CD4-positive, alpha-beta T cell (primary cell): ENCODE data around the gene LNX1. TPM values are rescaled to one million over a fixed set of nuclear protein-coding genes. Genes with fewer than 3 reads are reported as not detected.

Source experiments
- ATAC-seq: fragments of 200-7000 bp; cut with Tn5 transposase; one replicate; pipeline ENCODE4 v1.10.0; 2022; ENCODE audit warnings: mild to moderate bottlenecking; ENCODE audit not compliant: poor library complexity
- CTCF ChIA-PET: fragments of 350-600 bp; sonication (Branson Sonifier 250); formaldehyde crosslinking; loops from one replicate; lab custom pipeline; 2021; ENCODE audit warnings: antibody characterized with exemption, inconsistent platforms; lab: Charles Lee
- POLR2A ChIA-PET: fragments of 350-600 bp; sonication (Branson Sonifier 250); formaldehyde crosslinking; loops from one replicate; lab custom pipeline; 2021; ENCODE audit warnings: antibody characterized with exemption, inconsistent platforms; lab: Charles Lee
- DNase-seq, 14 experiments: peaks; one replicate each; pipeline ENCODE4 v3.0.0-alpha.2; 2013 to 2020; ENCODE audit warnings: mixed read lengths in 2 of 14
- H3K27ac ChIP-seq, 2 donors: one replicate each; pipeline versions ENCODE4 v1.5.1 to v1.7.0; 2013; ENCODE audit warnings: low read length in 2 of 2, low read depth in 1 of 2, mild to moderate bottlenecking in 1 of 2
- H3K27me3 ChIP-seq, 2 experiments: 1 replicate in 1 of 2; 2 replicates in 1 of 2; pipeline versions ENCODE4 v1.6.1 to v1.7.0; 2013; ENCODE audit warnings: low read length in 2 of 2, control low read depth in 1 of 2, mild to moderate bottlenecking in 1 of 2, moderate library complexity in 1 of 2; ENCODE audit not compliant: insufficient read depth in 2 of 2, control insufficient read depth in 1 of 2
- H3K36me3 ChIP-seq: one replicate; pipeline ENCODE4 v1.6.1; 2013; ENCODE audit warnings: low read length, control low read depth; ENCODE audit not compliant: insufficient read depth
- H3K4me1 ChIP-seq: one replicate; pipeline ENCODE4 v1.6.1; 2013; ENCODE audit warnings: low read length, control low read depth; ENCODE audit not compliant: insufficient read depth
- H3K4me3 ChIP-seq: one replicate; pipeline ENCODE4 v1.5.1; 2013; ENCODE audit warnings: mild to moderate bottlenecking, low read length, moderate library complexity
- H3K9me3 ChIP-seq, 2 experiments: 1 replicate in 1 of 2; 2 replicates in 1 of 2; pipeline versions ENCODE4 v1.6.1 to v1.7.0; 2013; ENCODE audit warnings: low read length in 2 of 2, mild to moderate bottlenecking in 2 of 2, control low read depth in 1 of 2, moderate library complexity in 1 of 2; ENCODE audit not compliant: control insufficient read depth in 1 of 2, insufficient read depth in 1 of 2
- H3K27ac Mint-ChIP-seq: one replicate; pipeline ENCODE4 v1.8.0; 2020; ENCODE audit warnings: mixed read lengths
- H3K27me3 Mint-ChIP-seq: one replicate; pipeline ENCODE4 v1.8.0; 2021; ENCODE audit warnings: mixed read lengths
- H3K36me3 Mint-ChIP-seq: one replicate; pipeline ENCODE4 v1.8.0; 2021; ENCODE audit warnings: low read depth, mixed read lengths
- H3K4me1 Mint-ChIP-seq: one replicate; pipeline ENCODE4 v1.8.0; 2021; ENCODE audit warnings: low read depth, mixed read lengths
- H3K4me3 Mint-ChIP-seq: one replicate; pipeline ENCODE4 v1.8.0; 2020; ENCODE audit warnings: mild to moderate bottlenecking, mixed read lengths
- H3K9me3 Mint-ChIP-seq: one replicate; pipeline ENCODE4 v1.8.0; 2020; ENCODE audit warnings: mixed read lengths
- CTCF ChIP-seq: fragments of 200-600 bp; IDR thresholded peaks from one replicate; pipeline ENCODE4 v1.8.0; 2022; ENCODE audit warnings: antibody characterized with exemption, mild to moderate bottlenecking
- intact Hi-C, 2 experiments: fragments of 100-400 bp; cut with DNase I in 1 of 2; cut with micrococcal nuclease in 1 of 2; formaldehyde crosslinking; loops; one replicate each; pipeline versions ENCODE4 v1.15.1 to v1.9.0; 2023 to 2025; cut with DNase I, micrococcal nuclease
- total RNA-seq, 174 experiments: library from RNA in 2 of 174; stranded (reverse) in 2 of 174; gene quantifications; one replicate each; pipeline ENCODE4 v1.2.3 and lab custom pipeline; 2021 to 2026

The LNX1 gene
- total RNA-seq, 2 experiments from 2014 or later: not detected

- POLR2A ChIA-PET: no interaction called here
- no peaks in the 10 kb centered on the region for H3K9me3 ChIP-seq
- DNase-seq (no peak), ATAC-seq (no peak)
- H3K27me3 Mint-ChIP-seq: peaks cover 22% of the 10 kb centered on the region
- no peaks in the 10 kb centered on the region for H3K9me3 Mint-ChIP-seq
- H3K4me3 Mint-ChIP-seq: no peak overlapping the region
- no peaks in the 10 kb centered on the region for H3K27me3 ChIP-seq
- intact Hi-C loops: no loop called here
- H3K4me1 Mint-ChIP-seq: no peaks in the 10 kb centered on the region
- H3K36me3 ChIP-seq: no peaks in the 10 kb centered on the region
- H3K4me1 ChIP-seq: no peaks in the 10 kb centered on the region
- H3K4me3 ChIP-seq: no peak overlapping the region
- CTCF ChIA-PET: no interaction called here
- no peak overlapping the region for H3K27ac ChIP-seq
- TF ChIP-seq CTCF: no peak
- no peak overlapping the region for H3K27ac Mint-ChIP-seq
- H3K36me3 Mint-ChIP-seq: no peaks in the 10 kb centered on the region
Observed at GRCh38 chr4:53535567-53535966, 55.7 kb downstream of the LNX1 start.

GRCh38 chr4:53534684-53535083 lies 56.6 kb downstream of the LNX1 start:
- H3K4me3 Mint-ChIP-seq: no peak overlapping the region
- Histone ChIP-seq H3K36me3 (no peaks in the 10 kb centered on the region), H3K27ac (no peak overlapping the region), H3K27me3 (no peaks in the 10 kb centered on the region), H3K4me3 (no peak overlapping the region), H3K9me3 (no peaks in the 10 kb centered on the region), H3K4me1 (no peaks in the 10 kb centered on the region)
- ChIA-PET CTCF (no interaction called here), POLR2A (no interaction called here)
- H3K4me1 Mint-ChIP-seq: no peaks in the 10 kb centered on the region
- ATAC-seq: no peak
- TF ChIP-seq CTCF: no peak
- H3K36me3 Mint-ChIP-seq: no peaks in the 10 kb centered on the region
- H3K9me3 Mint-ChIP-seq: no peaks in the 10 kb centered on the region
- intact Hi-C loops: no loop called here
- H3K27ac Mint-ChIP-seq: no peak overlapping the region
- DNase-seq: no peak
- peaks cover 22% of the 10 kb centered on the region for H3K27me3 Mint-ChIP-seq

GRCh38 chr4:53532521-53532920 lies 58.8 kb downstream of the LNX1 start:
- no peak overlapping the region for H3K4me3 Mint-ChIP-seq
- TF ChIP-seq CTCF: no peak
- H3K27me3 Mint-ChIP-seq: peaks cover 11% of the 10 kb centered on the region
- Histone ChIP-seq H3K9me3 (no peaks in the 10 kb centered on the region), H3K4me3 (no peak overlapping the region), H3K4me1 (no peaks in the 10 kb centered on the region), H3K36me3 (no peaks in the 10 kb centered on the region), H3K27me3 (no peaks in the 10 kb centered on the region), H3K27ac (no peak overlapping the region)
- H3K27ac Mint-ChIP-seq: no peak overlapping the region
- CTCF ChIA-PET: no interaction called here
- H3K36me3 Mint-ChIP-seq: no peaks in the 10 kb centered on the region
- POLR2A ChIA-PET: no interaction called here
- no peaks in the 10 kb centered on the region for H3K4me1 Mint-ChIP-seq
- ATAC-seq: no peak
- H3K9me3 Mint-ChIP-seq: no peaks in the 10 kb centered on the region
- intact Hi-C loops: no loop called here
- DNase-seq: no peak
